PFSK-1 (cell line): ENCODE measurements around the gene AP2A2.

Source experiments
- FOXP2 ChIP-seq: optimal IDR thresholded peaks from 2 replicates; pipeline ENCODE3; 2011; ENCODE audit warnings: borderline replicate concordance, control low read depth, inconsistent platforms; ENCODE audit not compliant: insufficient read depth; ENCODE audit errors: extremely low read length, extremely low read depth
- POLR2AphosphoS5 ChIP-seq: IDR thresholded peaks from 2 replicates; pipeline ENCODE4 v1.6.1; 2012; ENCODE audit warnings: low read depth, mild to moderate bottlenecking, control low read depth, low read length, moderate library complexity
- SIN3A ChIP-seq: IDR thresholded peaks from 2 replicates; pipeline ENCODE4 v1.6.1; 2012; ENCODE audit warnings: mild to moderate bottlenecking, low read length, moderate library complexity, borderline replicate concordance; ENCODE audit not compliant: insufficient read depth
- TAF1 ChIP-seq: IDR thresholded peaks from 2 replicates; pipeline ENCODE4 v1.6.1; 2012; ENCODE audit warnings: low read length, control low read depth, borderline replicate concordance; ENCODE audit not compliant: insufficient read depth
- TF ChIP-seq, protein P1 (sequence below), 2 experiments: IDR thresholded peaks; 2 replicates each; pipeline versions ENCODE4 v1.6.1 to v1.8.0; 2011 to 2012; ENCODE audit warnings: low read depth in 2 of 2, low read length in 2 of 2, control low read depth in 1 of 2, inconsistent platforms in 1 of 2, mild to moderate bottlenecking in 1 of 2, moderate library complexity in 1 of 2; ENCODE audit not compliant: insufficient read depth in 1 of 2

- TF ChIP-seq TAF1 (no peak), POLR2AphosphoS5 (no peak), SIN3A (no peak), FOXP2 (no peak)
- TF ChIP-seq, protein P1, sequence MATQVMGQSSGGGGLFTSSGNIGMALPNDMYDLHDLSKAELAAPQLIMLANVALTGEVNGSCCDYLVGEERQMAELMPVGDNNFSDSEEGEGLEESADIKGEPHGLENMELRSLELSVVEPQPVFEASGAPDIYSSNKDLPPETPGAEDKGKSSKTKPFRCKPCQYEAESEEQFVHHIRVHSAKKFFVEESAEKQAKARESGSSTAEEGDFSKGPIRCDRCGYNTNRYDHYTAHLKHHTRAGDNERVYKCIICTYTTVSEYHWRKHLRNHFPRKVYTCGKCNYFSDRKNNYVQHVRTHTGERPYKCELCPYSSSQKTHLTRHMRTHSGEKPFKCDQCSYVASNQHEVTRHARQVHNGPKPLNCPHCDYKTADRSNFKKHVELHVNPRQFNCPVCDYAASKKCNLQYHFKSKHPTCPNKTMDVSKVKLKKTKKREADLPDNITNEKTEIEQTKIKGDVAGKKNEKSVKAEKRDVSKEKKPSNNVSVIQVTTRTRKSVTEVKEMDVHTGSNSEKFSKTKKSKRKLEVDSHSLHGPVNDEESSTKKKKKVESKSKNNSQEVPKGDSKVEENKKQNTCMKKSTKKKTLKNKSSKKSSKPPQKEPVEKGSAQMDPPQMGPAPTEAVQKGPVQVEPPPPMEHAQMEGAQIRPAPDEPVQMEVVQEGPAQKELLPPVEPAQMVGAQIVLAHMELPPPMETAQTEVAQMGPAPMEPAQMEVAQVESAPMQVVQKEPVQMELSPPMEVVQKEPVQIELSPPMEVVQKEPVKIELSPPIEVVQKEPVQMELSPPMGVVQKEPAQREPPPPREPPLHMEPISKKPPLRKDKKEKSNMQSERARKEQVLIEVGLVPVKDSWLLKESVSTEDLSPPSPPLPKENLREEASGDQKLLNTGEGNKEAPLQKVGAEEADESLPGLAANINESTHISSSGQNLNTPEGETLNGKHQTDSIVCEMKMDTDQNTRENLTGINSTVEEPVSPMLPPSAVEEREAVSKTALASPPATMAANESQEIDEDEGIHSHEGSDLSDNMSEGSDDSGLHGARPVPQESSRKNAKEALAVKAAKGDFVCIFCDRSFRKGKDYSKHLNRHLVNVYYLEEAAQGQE (IDR thresholded peaks at IDR 0.05; ENCODE audit: insufficient read depth in 1 of 2, low read depth in 2 of 2, low read length in 2 of 2), result no peak
Measured at GRCh38 chr11:987671-988070, 62.0 kb downstream of the AP2A2 start.
